K562 (cell line): Measurements from ENCODE around the gene TWSG1. TPM values are rescaled to one million over a fixed set of nuclear protein-coding genes. Genes with fewer than 3 reads are reported as not detected.
A peak's percentile ranks its signal among the peaks of the same experiment; 100 is the strongest.

Experiments used
- BRF1 ChIP-seq: IDR thresholded peaks from 3 replicates; pipeline ENCODE4 v1.6.1; 2011; ENCODE audit warnings: borderline replicate concordance, mild to moderate bottlenecking; ENCODE audit not compliant: insufficient read length; ENCODE audit errors: extremely low read depth
- C11orf30 ChIP-seq: fragments of 450-650 bp; IDR thresholded peaks from 2 replicates; pipeline ENCODE4 v1.6.1; 2016; ENCODE audit warnings: low read depth, mild to moderate bottlenecking
- DPF2 ChIP-seq: fragments of 450-650 bp; IDR thresholded peaks from 2 replicates; pipeline ENCODE4 v1.6.1; 2016
- NCOR1 ChIP-seq: fragments of 450-650 bp; IDR thresholded peaks from 2 replicates; pipeline ENCODE4 v1.6.1; 2016; ENCODE audit warnings: mild to moderate bottlenecking, moderate library complexity
- NFE2L1 ChIP-seq: fragments of 450-650 bp; IDR thresholded peaks from 2 replicates; pipeline ENCODE4 v1.6.1; 2016; ENCODE audit warnings: missing genetic modification characterization, low read depth, mild to moderate bottlenecking, missing compliant biosample characterization, moderate library complexity, borderline replicate concordance
- NFIX ChIP-seq: fragments of 250-450 bp; sonication (Bioruptor Pico); IDR thresholded peaks from 2 replicates; pipeline ENCODE4 v1.4.0; 2020; ENCODE audit warnings: low read depth, mild to moderate bottlenecking, moderate library complexity
- RBBP5 ChIP-seq: fragments of 200-600 bp; sonication (generic); IDR thresholded peaks from 2 replicates; pipeline ENCODE4 v1.6.1; 2012; ENCODE audit warnings: borderline replicate concordance, mild to moderate bottlenecking, low read length, control low read depth, inconsistent platforms; ENCODE audit not compliant: insufficient read depth, poor library complexity, severe bottlenecking
- SMARCA4 ChIP-seq: fragments of 450-650 bp; IDR thresholded peaks from 2 replicates; pipeline ENCODE4 v1.6.1; 2016
- SMARCC2 ChIP-seq: fragments of 450-650 bp; IDR thresholded peaks from 2 replicates; pipeline ENCODE4 v1.6.1; 2017; ENCODE audit warnings: antibody characterized with exemption, moderate library complexity, mild to moderate bottlenecking, low read depth
- polyA plus RNA-seq, 8 experiments: library from polyadenylated mRNA; depleted of rRNA in 4 of 8; stranded (reverse) in 5 of 8; unstranded in 3 of 8; fragments of >200 nt; fragmentation: Nextera tagmentation in 2 of 8; fragmentation: Illumina TruSeq in 1 of 8; extraction: Ambion mirVana in 2 of 8; extraction: Trizol in 1 of 8; gene quantifications; 2 replicates each; pipeline versions ENCODE4 v1.2.1 to v1.2.3, GENCODE V29; 2011 to 2014; ENCODE audit warnings: inconsistent platforms in 1 of 8, missing spikeins in 1 of 8
- total RNA-seq, 7 experiments: library from RNA; depleted of rRNA in 6 of 7; stranded (reverse); fragments of >200 nt in 6 of 7; fragmentation: Illumina TruSeq in 2 of 7; extraction: Trizol in 2 of 7; gene quantifications; 2 replicates each; pipeline versions ENCODE4 v1.2.1 to v1.2.3, GENCODE V29; 2011 to 2021; ENCODE audit warnings: low replicate concordance in 1 of 7
- TF ChIP-seq, protein P1 (sequence below): fragments of 250-450 bp; sonication (Bioruptor Pico); IDR thresholded peaks from 2 replicates; pipeline ENCODE4 v1.4.0; 2020; ENCODE audit warnings: mild to moderate bottlenecking
- TF ChIP-seq, protein P2 (sequence below): fragments of 450-650 bp; IDR thresholded peaks from 2 replicates; pipeline ENCODE4 v1.6.1; 2016; ENCODE audit warnings: mild to moderate bottlenecking
- TF ChIP-seq, protein P3 (sequence below), 2 experiments: fragments of 250-450 bp in 1 of 2; fragments of 450-650 bp in 1 of 2; sonication (Bioruptor Pico) in 1 of 2; IDR thresholded peaks; 2 replicates each; pipeline versions ENCODE4 v1.6.1 to v1.8.0; 2016 to 2021; ENCODE audit warnings: mild to moderate bottlenecking in 2 of 2, moderate library complexity in 2 of 2, missing compliant biosample characterization in 1 of 2, missing genetic modification characterization in 1 of 2
- TF ChIP-seq, protein P4 (sequence below): fragments of 250-450 bp; sonication (Bioruptor Pico); IDR thresholded peaks from 2 replicates; pipeline ENCODE4 v1.8.0; 2021; ENCODE audit warnings: mild to moderate bottlenecking, moderate library complexity
- TF ChIP-seq, protein P5 (sequence below): fragments of 450-650 bp; IDR thresholded peaks from 2 replicates; pipeline ENCODE4 v1.6.1; 2017; ENCODE audit warnings: mild to moderate bottlenecking, moderate library complexity

TWSG1 gene
- total and polyA plus RNA-seq, 9 of the 15 experiments (the other 6 are each of a cell fraction or from before 2014, with no cell fraction given): 10.4 to 37.2 (median 25.1) TPM

DNA sequence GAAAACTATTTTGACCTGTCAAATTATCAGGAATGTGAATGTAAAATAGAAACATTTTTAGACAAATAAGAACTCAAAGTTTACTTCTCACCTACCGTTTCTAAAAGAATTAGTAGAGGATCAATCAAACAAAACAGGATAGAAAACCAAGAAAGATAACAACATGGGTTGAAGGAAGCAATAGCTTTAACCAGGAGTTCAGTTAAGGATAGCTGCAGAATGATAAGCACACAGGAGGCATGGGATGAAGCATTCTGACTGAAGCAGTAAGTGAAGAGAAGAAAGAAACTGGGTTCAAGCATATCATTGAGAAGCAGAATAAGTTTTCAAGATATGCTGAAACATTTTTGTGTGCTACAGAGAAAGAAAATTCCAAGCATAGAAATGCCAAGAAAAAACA is 52.3 kb downstream of the TWSG1 start (continued):
- TF ChIP-seq, protein P1, sequence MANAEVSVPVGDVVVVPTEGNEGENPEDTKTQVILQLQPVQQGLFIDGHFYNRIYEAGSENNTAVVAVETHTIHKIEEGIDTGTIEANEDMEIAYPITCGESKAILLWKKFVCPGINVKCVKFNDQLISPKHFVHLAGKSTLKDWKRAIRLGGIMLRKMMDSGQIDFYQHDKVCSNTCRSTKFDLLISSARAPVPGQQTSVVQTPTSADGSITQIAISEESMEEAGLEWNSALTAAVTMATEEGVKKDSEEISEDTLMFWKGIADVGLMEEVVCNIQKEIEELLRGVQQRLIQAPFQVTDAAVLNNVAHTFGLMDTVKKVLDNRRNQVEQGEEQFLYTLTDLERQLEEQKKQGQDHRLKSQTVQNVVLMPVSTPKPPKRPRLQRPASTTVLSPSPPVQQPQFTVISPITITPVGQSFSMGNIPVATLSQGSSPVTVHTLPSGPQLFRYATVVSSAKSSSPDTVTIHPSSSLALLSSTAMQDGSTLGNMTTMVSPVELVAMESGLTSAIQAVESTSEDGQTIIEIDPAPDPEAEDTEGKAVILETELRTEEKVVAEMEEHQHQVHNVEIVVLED (CRISPR knock-in tag): no peak
- no peak for TF ChIP-seq SMARCC2
- 0 out of 2 replicates have a peak, but pooled peaks have one; percentile 46 for TF ChIP-seq DPF2
- TF ChIP-seq, protein P2, sequence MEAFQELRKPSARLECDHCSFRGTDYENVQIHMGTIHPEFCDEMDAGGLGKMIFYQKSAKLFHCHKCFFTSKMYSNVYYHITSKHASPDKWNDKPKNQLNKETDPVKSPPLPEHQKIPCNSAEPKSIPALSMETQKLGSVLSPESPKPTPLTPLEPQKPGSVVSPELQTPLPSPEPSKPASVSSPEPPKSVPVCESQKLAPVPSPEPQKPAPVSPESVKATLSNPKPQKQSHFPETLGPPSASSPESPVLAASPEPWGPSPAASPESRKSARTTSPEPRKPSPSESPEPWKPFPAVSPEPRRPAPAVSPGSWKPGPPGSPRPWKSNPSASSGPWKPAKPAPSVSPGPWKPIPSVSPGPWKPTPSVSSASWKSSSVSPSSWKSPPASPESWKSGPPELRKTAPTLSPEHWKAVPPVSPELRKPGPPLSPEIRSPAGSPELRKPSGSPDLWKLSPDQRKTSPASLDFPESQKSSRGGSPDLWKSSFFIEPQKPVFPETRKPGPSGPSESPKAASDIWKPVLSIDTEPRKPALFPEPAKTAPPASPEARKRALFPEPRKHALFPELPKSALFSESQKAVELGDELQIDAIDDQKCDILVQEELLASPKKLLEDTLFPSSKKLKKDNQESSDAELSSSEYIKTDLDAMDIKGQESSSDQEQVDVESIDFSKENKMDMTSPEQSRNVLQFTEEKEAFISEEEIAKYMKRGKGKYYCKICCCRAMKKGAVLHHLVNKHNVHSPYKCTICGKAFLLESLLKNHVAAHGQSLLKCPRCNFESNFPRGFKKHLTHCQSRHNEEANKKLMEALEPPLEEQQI: no peak
- TF ChIP-seq SMARCA4: 0 out of 2 replicates have a peak, but pooled peaks have one; percentile 27
- no peak for TF ChIP-seq NFE2L1 (tag)
- no peak for TF ChIP-seq RBBP5
- no peak for TF ChIP-seq NFIX
- TF ChIP-seq, protein P3, sequence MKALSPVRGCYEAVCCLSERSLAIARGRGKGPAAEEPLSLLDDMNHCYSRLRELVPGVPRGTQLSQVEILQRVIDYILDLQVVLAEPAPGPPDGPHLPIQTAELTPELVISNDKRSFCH (CRISPR knock-in tag; IDR thresholded peaks at IDR 0.05): no peak
- TF ChIP-seq, protein P3 (tag; IDR thresholded peaks at IDR 0.05): no peak
- no peak for TF ChIP-seq BRF1
- TF ChIP-seq, protein P4, sequence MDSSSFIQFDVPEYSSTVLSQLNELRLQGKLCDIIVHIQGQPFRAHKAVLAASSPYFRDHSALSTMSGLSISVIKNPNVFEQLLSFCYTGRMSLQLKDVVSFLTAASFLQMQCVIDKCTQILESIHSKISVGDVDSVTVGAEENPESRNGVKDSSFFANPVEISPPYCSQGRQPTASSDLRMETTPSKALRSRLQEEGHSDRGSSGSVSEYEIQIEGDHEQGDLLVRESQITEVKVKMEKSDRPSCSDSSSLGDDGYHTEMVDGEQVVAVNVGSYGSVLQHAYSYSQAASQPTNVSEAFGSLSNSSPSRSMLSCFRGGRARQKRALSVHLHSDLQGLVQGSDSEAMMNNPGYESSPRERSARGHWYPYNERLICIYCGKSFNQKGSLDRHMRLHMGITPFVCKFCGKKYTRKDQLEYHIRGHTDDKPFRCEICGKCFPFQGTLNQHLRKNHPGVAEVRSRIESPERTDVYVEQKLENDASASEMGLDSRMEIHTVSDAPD: no peak
- TF ChIP-seq, protein P5, sequence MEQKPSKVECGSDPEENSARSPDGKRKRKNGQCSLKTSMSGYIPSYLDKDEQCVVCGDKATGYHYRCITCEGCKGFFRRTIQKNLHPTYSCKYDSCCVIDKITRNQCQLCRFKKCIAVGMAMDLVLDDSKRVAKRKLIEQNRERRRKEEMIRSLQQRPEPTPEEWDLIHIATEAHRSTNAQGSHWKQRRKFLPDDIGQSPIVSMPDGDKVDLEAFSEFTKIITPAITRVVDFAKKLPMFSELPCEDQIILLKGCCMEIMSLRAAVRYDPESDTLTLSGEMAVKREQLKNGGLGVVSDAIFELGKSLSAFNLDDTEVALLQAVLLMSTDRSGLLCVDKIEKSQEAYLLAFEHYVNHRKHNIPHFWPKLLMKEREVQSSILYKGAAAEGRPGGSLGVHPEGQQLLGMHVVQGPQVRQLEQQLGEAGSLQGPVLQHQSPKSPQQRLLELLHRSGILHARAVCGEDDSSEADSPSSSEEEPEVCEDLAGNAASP: 0 out of 2 replicates have a peak, but pooled peaks have one; percentile 35
- no peak for TF ChIP-seq C11orf30
- TF ChIP-seq NCOR1: peak; percentile 48; the same call in 1 of the 2 replicates
- TF ChIP-seq, all 486 proteins: peak for 11
